HepG2 (cell line): ENCODE measurements around the gene GGT7. TPM values are rescaled to one million over a fixed set of nuclear protein-coding genes. Genes with fewer than 3 reads are reported as not detected.

Source experiments
- ARNT ChIP-seq: fragments of 450-650 bp; IDR thresholded peaks from 2 replicates; pipeline ENCODE4 v1.6.1; 2017
- ATF1 ChIP-seq: IDR thresholded peaks from 2 replicates; pipeline ENCODE4 v1.6.1; 2016; ENCODE audit warnings: mild to moderate bottlenecking, control low read depth
- BCL3 ChIP-seq: sonication (generic); formaldehyde crosslinking; IDR thresholded peaks from 2 replicates; pipeline ENCODE4 v1.5.1; 2020; ENCODE audit warnings: mild to moderate bottlenecking, missing genetic modification reagents, moderate library complexity
- BRCA1 ChIP-seq: sonication (generic); formaldehyde crosslinking; IDR thresholded peaks from 2 replicates; pipeline ENCODE4 v1.4.0; 2020; ENCODE audit warnings: missing genetic modification reagents
- BRD4 ChIP-seq: sonication (generic); formaldehyde crosslinking; IDR thresholded peaks from 2 replicates; pipeline ENCODE4 v1.4.0; 2020; ENCODE audit warnings: missing genetic modification reagents
- CENPX ChIP-seq: sonication (generic); formaldehyde crosslinking; IDR thresholded peaks from 2 replicates; pipeline ENCODE4 v1.9.0; 2021; ENCODE audit warnings: mild to moderate bottlenecking, missing genetic modification reagents, moderate library complexity
- ELF1 ChIP-seq: sonication (generic); formaldehyde crosslinking; IDR thresholded peaks from 2 replicates; pipeline ENCODE4 v1.4.0; 2020; ENCODE audit warnings: missing genetic modification reagents
- FOSL2 ChIP-seq: sonication (generic); formaldehyde crosslinking; IDR thresholded peaks from 2 replicates; pipeline ENCODE4 v1.4.0; 2020; ENCODE audit warnings: missing genetic modification reagents
- GLMP ChIP-seq: sonication (generic); formaldehyde crosslinking; IDR thresholded peaks from 2 replicates; pipeline ENCODE4 v1.9.0; 2021; ENCODE audit warnings: missing genetic modification reagents, mild to moderate bottlenecking, borderline replicate concordance
- KDM6A ChIP-seq: IDR thresholded peaks from 2 replicates; pipeline ENCODE4 v1.6.1; 2016; ENCODE audit warnings: low read depth
- KLF16 ChIP-seq, 2 experiments: sonication (generic) in 1 of 2; formaldehyde crosslinking in 1 of 2; IDR thresholded peaks; 2 replicates each; pipeline versions ENCODE4 v1.6.1 to v1.8.0; 2016 to 2023; ENCODE audit warnings: missing genetic modification reagents in 2 of 2, missing compliant biosample characterization in 1 of 2
- MEF2D ChIP-seq: sonication (generic); formaldehyde crosslinking; IDR thresholded peaks from 2 replicates; pipeline ENCODE4 v1.5.1; 2020; ENCODE audit warnings: mild to moderate bottlenecking, missing genetic modification reagents
- MLLT10 ChIP-seq: sonication (generic); formaldehyde crosslinking; IDR thresholded peaks from 2 replicates; pipeline ENCODE4 v1.4.0; 2020; ENCODE audit warnings: missing genetic modification reagents
- NFE2L1 ChIP-seq: sonication (generic); formaldehyde crosslinking; IDR thresholded peaks from 2 replicates; pipeline ENCODE4 v1.4.0; 2020; ENCODE audit warnings: missing genetic modification reagents, mild to moderate bottlenecking, borderline replicate concordance
- PHF20 ChIP-seq: sonication (generic); formaldehyde crosslinking; IDR thresholded peaks from 2 replicates; pipeline ENCODE4 v1.5.0; 2020; ENCODE audit warnings: mild to moderate bottlenecking, missing genetic modification reagents
- POGZ ChIP-seq: sonication (generic); formaldehyde crosslinking; IDR thresholded peaks from 2 replicates; pipeline ENCODE4 v1.4.0; 2020; ENCODE audit warnings: mild to moderate bottlenecking, missing genetic modification reagents
- RFX5 ChIP-seq: IDR thresholded peaks from 2 replicates; pipeline ENCODE4 v1.6.1; 2011; ENCODE audit warnings: low read depth, low read length, improper control_type of control experiment
- SUZ12 ChIP-seq: fragments of 150-350 bp; IDR thresholded peaks from 2 replicates; pipeline ENCODE4 v1.6.1; 2014; ENCODE audit warnings: low read depth, low read length
- ZMYM4 ChIP-seq: sonication (generic); formaldehyde crosslinking; IDR thresholded peaks from 2 replicates; pipeline ENCODE4 v1.8.1; 2023; ENCODE audit warnings: mild to moderate bottlenecking, missing genetic modification reagents
- ZNF350 ChIP-seq: sonication (generic); formaldehyde crosslinking; IDR thresholded peaks from 2 replicates; pipeline ENCODE4 v1.4.0; 2020; ENCODE audit warnings: mild to moderate bottlenecking, low read depth, missing genetic modification reagents, borderline replicate concordance
- ZNF572 ChIP-seq: sonication (generic); formaldehyde crosslinking; IDR thresholded peaks from 2 replicates; pipeline ENCODE4 v1.5.1; 2020; ENCODE audit warnings: mild to moderate bottlenecking, missing genetic modification reagents
- ZNF792 ChIP-seq: IDR thresholded peaks from 2 replicates; pipeline ENCODE4 v1.6.1; 2016
- ZNF800 ChIP-seq: sonication (generic); formaldehyde crosslinking; IDR thresholded peaks from 2 replicates; pipeline ENCODE4 v1.4.0; 2020; ENCODE audit warnings: missing genetic modification reagents
- ZSCAN31 ChIP-seq: sonication (generic); formaldehyde crosslinking; IDR thresholded peaks from 2 replicates; pipeline ENCODE4 v1.5.0; 2020; ENCODE audit warnings: low read depth, mild to moderate bottlenecking, missing genetic modification reagents
- polyA plus RNA-seq, 8 experiments: library from polyadenylated mRNA; depleted of rRNA in 3 of 8; stranded (reverse) in 7 of 8; unstranded in 1 of 8; fragments of >200 nt; fragmentation: Illumina TruSeq in 4 of 8; extraction: Trizol in 4 of 8; gene quantifications; 2 replicates each; pipeline versions ENCODE4 v1.2.1 to v1.2.3, GENCODE V29; 2011 to 2016; ENCODE audit warnings: low read depth in 4 of 8, missing spikeins in 1 of 8, mixed read lengths in 1 of 8; ENCODE audit not compliant: insufficient read depth in 1 of 8
- total RNA-seq, 5 experiments: library from RNA; depleted of rRNA; stranded (reverse); fragments of >200 nt; fragmentation: Illumina TruSeq; extraction: Trizol; gene quantifications; 2 replicates each; pipeline ENCODE4 v1.2.3, GENCODE V29; 2016; ENCODE audit warnings: low read depth in 1 of 5
- TF ChIP-seq, protein P1 (sequence below): sonication (generic); formaldehyde crosslinking; IDR thresholded peaks from 2 replicates; pipeline ENCODE4 v1.9.0; 2021; ENCODE audit warnings: missing genetic modification reagents, borderline replicate concordance

Gene GGT7
- total and polyA plus RNA-seq, 2 of the 13 experiments (the other 11 are each of a cell fraction or from before 2014, with no cell fraction given), result 6.6 to 23.0 TPM

GRCh38 chr20:34824806-34825529 is 47.7 kb downstream of the GGT7 start (continued):
- TF ChIP-seq GLMP (no peak), MEF2D (CRISPR knock-in tag) (no peak; the same call in 1 of the 2 replicates), ELF1 (CRISPR knock-in tag) (no peak), PHF20 (CRISPR knock-in tag) (peak; percentile 65; the same call in 1 of the 2 replicates), ATF1 (CRISPR knock-in tag) (no peak), KLF16 (CRISPR knock-in tag; IDR thresholded peaks at IDR 0.05) (no peak), FOSL2 (no peak), ARNT (no peak), ZNF800 (CRISPR knock-in tag) (no peak), ZNF572 (peak; percentile 83; the same call in 1 of the 2 replicates), RFX5 (no peak), CENPX (CRISPR knock-in tag) (no peak), ZMYM4 (CRISPR knock-in tag) (no peak), KDM6A (CRISPR knock-in tag) (no peak), ZSCAN31 (0 out of 2 replicates have a peak, but pooled peaks have one; percentile 76), SUZ12 (no peak), ZNF792 (CRISPR knock-in tag) (no peak), POGZ (CRISPR knock-in tag) (0 out of 2 replicates have a peak, but pooled peaks have one; percentile 12), BRD4 (CRISPR knock-in tag) (no peak), BRCA1 (no peak), NFE2L1 (CRISPR knock-in tag) (no peak), MLLT10 (CRISPR knock-in tag) (no peak), ZNF350 (CRISPR knock-in tag) (peak; percentile 78; the same call in 1 of the 2 replicates), BCL3 (no peak; the same call in 1 of the 2 replicates)
- TF ChIP-seq, protein P1, sequence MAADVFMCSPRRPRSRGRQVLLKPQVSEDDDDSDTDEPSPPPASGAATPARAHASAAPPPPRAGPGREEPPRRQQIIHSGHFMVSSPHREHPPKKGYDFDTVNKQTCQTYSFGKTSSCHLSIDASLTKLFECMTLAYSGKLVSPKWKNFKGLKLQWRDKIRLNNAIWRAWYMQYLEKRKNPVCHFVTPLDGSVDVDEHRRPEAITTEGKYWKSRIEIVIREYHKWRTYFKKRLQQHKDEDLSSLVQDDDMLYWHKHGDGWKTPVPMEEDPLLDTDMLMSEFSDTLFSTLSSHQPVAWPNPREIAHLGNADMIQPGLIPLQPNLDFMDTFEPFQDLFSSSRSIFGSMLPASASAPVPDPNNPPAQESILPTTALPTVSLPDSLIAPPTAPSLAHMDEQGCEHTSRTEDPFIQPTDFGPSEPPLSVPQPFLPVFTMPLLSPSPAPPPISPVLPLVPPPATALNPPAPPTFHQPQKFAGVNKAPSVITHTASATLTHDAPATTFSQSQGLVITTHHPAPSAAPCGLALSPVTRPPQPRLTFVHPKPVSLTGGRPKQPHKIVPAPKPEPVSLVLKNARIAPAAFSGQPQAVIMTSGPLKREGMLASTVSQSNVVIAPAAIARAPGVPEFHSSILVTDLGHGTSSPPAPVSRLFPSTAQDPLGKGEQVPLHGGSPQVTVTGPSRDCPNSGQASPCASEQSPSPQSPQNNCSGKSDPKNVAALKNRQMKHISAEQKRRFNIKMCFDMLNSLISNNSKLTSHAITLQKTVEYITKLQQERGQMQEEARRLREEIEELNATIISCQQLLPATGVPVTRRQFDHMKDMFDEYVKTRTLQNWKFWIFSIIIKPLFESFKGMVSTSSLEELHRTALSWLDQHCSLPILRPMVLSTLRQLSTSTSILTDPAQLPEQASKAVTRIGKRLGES (CRISPR knock-in tag), result no peak
